ENCODE measurements around the gene SMPD4.
"Not testable (repeated sequence)": the region's sequence is repeated elsewhere in the genome, so short reads cannot be mapped to it uniquely, and the experiment has no call there.

SMPD4 gene, protein sequence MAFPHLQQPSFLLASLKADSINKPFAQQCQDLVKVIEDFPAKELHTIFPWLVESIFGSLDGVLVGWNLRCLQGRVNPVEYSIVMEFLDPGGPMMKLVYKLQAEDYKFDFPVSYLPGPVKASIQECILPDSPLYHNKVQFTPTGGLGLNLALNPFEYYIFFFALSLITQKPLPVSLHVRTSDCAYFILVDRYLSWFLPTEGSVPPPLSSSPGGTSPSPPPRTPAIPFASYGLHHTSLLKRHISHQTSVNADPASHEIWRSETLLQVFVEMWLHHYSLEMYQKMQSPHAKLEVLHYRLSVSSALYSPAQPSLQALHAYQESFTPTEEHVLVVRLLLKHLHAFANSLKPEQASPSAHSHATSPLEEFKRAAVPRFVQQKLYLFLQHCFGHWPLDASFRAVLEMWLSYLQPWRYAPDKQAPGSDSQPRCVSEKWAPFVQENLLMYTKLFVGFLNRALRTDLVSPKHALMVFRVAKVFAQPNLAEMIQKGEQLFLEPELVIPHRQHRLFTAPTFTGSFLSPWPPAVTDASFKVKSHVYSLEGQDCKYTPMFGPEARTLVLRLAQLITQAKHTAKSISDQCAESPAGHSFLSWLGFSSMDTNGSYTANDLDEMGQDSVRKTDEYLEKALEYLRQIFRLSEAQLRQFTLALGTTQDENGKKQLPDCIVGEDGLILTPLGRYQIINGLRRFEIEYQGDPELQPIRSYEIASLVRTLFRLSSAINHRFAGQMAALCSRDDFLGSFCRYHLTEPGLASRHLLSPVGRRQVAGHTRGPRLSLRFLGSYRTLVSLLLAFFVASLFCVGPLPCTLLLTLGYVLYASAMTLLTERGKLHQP

DNA sequence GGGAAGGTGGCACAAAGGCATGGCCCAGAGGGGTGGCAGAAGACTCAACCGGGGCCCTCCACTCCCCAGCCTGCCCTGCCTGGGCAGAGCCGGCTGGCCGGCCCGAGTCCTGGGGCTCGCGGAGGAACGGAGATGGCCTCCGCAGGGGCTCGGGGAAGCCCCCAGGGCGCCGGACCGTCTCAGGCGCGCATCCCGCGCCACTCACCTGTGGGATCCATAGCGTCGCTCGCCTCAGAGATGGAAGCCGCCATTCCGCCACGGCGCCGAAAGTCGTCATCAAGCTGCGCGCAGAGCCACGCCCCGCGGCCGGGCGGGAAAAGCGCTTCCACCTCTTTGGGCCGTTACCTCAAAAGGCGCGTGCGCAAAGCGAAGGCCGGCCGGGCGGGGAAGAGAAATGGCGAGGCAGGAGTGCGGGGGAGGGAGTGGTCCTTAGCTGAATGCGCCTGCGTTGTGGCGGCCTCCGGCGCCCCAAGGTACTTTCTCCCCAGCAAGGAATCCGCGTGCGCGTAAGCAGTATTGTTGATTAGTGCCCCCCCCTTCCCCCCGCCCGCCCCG lies at the start of gene SMPD4:
SMPD4 (minus strand) TSS at position 278 of the 555 bp plus-strand sequence. CDS start 5,010 bp downstream, outside the sequence.
- DNase-seq = peak; percentile 98

DNA sequence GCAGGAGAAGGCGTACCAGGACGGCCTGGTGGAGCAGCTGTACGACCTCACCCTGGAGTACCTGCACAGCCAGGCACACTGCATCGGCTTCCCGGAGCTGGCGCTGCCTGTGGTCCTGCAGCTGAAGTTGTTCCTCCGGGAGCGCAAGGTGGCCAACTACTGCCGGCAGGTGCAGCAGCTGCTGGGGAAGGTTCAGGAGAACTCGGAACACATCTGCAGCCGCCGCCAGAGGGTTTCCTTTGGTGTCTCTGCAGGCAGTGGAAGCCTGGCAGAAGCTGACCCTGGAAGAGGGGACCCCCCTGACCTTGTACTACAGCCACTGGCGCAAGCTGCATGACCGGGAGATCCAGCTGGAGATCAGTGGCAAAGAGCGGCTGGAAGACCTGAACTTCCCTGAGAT lies 49.5 kb upstream of the SMPD4 start:
- not testable (repeated sequence) for DNase-seq

- not testable (repeated sequence) for DNase-seq
Measured at GRCh38 chr2:130230376-130230775, 49.0 kb upstream of the SMPD4 start.

GRCh38 chr2:130229161-130229510 lies 47.7 kb upstream of the SMPD4 start:
- DNase-seq = peak; percentile 42

DNA sequence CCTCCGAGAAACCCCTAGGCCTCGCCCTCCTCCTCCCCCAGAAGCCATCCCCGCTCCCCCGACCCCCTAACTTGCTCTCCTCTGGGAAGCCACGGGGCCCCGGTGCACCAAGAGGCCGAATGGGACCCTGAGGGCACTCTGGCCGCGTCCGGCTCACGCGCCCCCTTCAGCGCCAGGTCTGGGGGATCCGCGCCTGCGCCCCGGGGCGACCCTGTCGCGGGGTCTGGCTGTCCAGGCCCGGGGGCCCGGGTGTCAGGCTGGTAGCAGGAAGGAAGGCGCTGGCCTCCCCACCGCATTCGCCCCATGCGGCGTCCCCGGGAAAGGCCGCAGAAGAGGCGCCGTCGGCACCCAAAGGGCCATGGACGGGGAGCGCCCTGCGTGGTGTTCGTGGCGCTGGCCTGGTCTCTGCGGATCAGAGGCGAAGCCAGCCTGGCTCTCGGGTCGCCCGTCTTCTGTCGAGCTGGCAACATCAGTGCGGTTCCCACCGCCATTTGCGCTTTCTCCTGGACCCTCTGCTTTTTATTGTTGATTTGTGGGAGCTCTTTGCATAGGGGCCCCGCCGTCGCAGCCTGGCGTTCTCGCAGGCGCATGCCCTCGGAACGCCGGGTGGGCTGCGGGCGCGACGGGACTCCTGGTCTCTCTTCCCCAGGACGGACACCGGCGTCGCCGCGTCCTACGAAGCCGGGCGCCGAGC lies 47.2 kb upstream of the SMPD4 start:
- not testable (repeated sequence) for DNase-seq

DNA sequence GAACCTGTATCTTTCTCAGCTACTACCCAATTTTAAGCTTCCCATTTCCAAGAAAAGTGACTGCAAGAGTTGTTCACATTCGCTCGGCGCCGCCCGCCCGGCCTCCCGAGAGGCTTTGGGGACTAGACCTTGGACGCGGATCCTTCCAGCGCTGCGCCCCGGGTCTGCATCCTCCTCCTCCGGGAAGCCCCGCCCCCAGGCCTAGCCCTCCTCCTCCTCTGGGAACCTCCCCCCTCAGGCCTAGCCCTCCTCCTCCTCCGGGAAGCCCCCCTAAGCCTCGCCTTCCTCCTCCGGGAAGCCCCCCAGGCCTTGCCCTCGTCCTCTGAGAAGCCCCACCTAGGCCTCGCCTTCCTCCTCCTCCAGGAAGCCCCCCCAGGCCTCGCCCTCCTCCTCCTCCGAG lies 46.6 kb upstream of the SMPD4 start:
- not testable (repeated sequence) for DNase-seq

GRCh38 chr2:130222523-130222922 lies 41.1 kb upstream of the SMPD4 start:
- DNase-seq = not testable (repeated sequence)

- DNase-seq = not testable (repeated sequence)
Measured at GRCh38 chr2:130220505-130220904, 39.1 kb upstream of the SMPD4 start.

- DNase-seq = not testable (repeated sequence)
Measured at GRCh38 chr2:130219147-130219546, 37.7 kb upstream of the SMPD4 start.

- not testable (repeated sequence) for DNase-seq
Measured at GRCh38 chr2:130207051-130207450, 25.6 kb upstream of the SMPD4 start.

DNA sequence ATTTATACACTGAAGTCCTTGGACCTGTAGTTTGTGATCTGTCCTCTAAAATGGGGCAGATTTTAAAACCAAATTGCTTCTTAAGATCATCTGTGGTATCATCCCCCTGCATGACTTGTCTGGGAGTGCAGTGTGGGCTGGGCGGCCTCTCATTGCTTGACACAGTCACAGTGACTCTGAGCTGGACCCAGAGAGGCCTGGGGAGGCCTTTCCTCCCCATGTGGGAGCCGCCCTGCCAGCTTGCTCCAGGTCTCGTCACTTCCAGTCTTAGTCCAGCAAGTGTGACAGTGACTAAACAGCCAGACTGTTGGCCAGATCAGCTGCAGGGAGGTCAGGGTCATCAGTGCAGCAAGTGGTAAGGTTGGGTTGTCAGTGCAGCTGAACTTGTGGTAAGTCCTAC lies 21.7 kb upstream of the SMPD4 start:
- not testable (repeated sequence) for DNase-seq

- not testable (repeated sequence) for DNase-seq
Measured at GRCh38 chr2:130202518-130202917, 21.1 kb upstream of the SMPD4 start.

GRCh38 chr2:130198343-130198742 lies 16.9 kb upstream of the SMPD4 start, which contains the start of gene TUBA3E:
Gene TUBA3E, minus strand, starts transcription at chr2:130198439. Its CDS starts 79 bp downstream, at chr2:130198360.
- no peak for DNase-seq

GRCh38 chr2:130196052-130196451 lies 14.7 kb upstream of the SMPD4 start:
- DNase-seq = not testable (repeated sequence)

- DNase-seq = not testable (repeated sequence)
Measured at GRCh38 chr2:130195089-130195635, 13.8 kb upstream of the SMPD4 start.

- DNase-seq = not testable (repeated sequence)
Measured at GRCh38 chr2:130193824-130194223, 12.4 kb upstream of the SMPD4 start.

DNA sequence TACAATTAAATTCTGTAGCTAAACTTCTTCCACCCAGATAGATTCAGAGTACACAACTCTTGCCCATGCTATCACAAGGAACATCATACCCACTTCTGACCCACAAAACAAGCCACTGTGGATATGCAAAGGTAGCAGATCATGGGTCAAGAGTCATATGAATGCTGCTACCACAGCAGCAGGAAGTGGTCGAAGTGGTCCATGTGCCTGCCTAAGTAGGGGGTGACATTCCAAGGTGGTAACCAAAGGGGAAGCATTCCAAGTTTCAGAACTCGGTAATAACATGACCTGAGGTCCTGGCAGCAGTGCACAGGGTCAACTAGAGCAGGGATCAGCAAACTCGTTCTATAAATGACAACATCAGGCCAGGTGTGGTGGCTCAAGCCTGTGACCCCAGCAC lies 11.0 kb upstream of the SMPD4 start:
- DNase-seq = not testable (repeated sequence)

DNA sequence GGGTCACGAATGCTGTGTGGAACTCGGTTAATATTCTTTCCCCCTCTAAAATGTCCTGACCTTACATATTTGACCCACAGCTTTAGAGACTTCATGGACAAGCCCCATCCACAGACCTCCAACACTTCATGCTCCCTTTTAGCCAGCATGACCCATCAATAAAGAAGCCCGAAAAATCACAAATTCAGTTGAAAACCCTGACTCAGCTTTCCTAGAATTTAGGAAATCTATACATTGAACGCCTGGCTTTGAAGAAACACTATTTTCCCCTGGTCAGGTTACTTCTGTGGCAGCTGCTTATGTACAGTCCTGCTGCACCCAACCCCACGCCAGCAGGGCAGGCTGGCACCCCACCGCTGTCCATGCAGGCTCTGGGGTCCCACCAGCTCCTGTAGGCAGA lies 9.9 kb upstream of the SMPD4 start:
- DNase-seq = not testable (repeated sequence)

DNA sequence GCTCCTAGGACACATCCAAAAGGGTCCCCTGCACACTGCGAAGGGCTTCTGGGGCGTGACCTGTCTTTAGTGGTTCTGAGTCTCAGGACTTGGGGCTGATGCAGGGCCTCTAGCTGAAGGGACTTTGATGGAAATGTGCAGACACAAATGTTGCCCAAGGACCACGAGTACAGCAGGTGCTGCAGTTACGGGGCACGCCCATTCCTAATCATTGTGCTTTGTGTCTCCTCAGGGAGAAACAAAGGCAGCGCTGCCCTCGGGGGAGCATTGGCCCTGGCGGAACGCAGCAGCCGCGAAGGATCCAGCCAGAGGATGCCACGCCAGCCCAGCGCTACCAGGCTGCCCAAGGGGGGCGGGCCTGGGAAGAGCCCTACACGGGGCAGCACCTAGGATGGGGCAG lies 8.8 kb upstream of the SMPD4 start:
- no peak for DNase-seq

DNA sequence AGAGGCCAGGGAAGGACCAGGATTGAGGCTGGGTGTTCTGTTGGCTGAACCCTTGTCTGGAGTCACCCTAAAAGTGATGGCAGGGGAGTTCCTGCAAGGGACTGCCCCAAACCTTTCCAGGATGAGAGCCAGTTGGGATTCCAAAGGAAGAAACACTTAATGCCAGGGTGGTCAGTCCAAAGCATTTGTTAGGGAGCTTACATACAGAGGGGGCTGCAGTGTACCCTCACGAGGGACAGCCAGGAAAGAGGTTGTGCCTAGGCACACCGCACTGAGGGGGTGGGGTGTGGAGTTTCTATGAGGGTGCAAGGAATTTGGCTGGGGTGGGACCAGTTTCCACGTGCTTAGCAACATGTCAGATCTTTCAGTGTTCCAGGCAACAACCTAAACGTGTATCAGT lies 7.6 kb upstream of the SMPD4 start:
- not testable (repeated sequence) for DNase-seq

DNA sequence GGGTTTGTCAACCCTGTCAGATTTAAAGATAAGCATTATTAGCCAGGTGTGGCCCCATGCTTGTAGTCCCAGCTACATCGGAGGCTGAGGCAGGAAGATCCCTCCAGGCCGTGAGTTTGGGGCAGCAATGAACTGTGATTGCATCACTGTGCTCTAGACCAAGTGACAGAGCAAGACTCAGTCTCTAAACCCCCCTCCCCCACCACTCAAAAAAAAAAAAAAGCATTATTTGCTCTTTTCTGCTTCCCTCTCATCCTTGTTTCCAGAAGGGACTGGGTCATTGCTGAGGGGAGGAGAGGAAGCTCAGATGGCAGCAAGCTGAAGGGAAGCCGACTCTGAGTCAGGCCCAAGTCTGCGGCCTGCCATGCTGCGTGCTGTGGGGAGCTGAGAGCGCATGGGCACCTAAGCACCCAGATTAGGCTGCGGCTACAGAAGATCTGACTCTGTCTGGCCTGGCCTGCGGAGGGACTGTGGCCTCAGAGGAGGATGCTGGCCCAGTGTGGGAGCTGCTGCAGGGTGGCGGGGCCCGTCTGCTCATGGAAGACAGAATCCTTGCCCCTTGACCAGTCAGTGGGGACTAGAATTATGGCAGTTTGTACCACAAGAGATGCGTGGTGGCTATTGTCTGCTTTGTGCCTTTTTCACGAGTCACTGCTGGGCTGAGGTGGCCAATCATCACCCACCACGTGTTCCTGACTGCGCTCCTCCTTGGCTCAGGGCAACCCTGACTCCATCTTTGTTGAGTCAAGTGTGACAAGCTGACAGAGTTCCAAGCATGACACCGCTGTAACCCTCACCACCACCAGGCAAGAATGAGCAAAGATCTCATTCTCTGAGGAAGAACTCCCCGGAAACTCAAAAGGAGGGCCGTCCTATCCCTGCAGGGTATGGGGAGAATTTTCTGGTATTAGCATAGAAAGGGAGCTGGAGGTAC lies 6.7 kb upstream of the SMPD4 start:
- DNase-seq = not testable (repeated sequence)
